Effector memory CD4-positive, alpha-beta T cell (primary cell): ENCODE data around the gene RNF145.

ENCODE experiments used
- DNase-seq, 3 donors: peaks; one replicate each; pipeline ENCODE4 v3.0.0-alpha.2; 2020
- H3K27ac ChIP-seq: 2 replicates; pipeline ENCODE4 v1.7.0; 2013; ENCODE audit warnings: mild to moderate bottlenecking, low read length, moderate library complexity; ENCODE audit not compliant: insufficient read depth, poor library complexity, severe bottlenecking
- H3K27me3 ChIP-seq: replicated peaks from 2 replicates; pipeline ENCODE4 v1.7.0; 2013; ENCODE audit warnings: mild to moderate bottlenecking, low read length; ENCODE audit not compliant: insufficient read depth, control insufficient read depth, poor library complexity, severe bottlenecking
- H3K36me3 ChIP-seq: 2 replicates; pipeline ENCODE4 v1.7.0; 2013; ENCODE audit warnings: mild to moderate bottlenecking, low read length, moderate library complexity; ENCODE audit not compliant: control insufficient read depth, insufficient read depth
- H3K4me1 ChIP-seq: 2 replicates; pipeline ENCODE4 v1.7.0; 2013; ENCODE audit warnings: low read length, mild to moderate bottlenecking; ENCODE audit not compliant: control insufficient read depth, insufficient read depth, poor library complexity, severe bottlenecking
- H3K4me3 ChIP-seq: 2 replicates; pipeline ENCODE4 v1.7.0; 2013; ENCODE audit warnings: low read length, low read depth, mild to moderate bottlenecking; ENCODE audit not compliant: insufficient read depth, poor library complexity, severe bottlenecking
- H3K9me3 ChIP-seq: 2 replicates; pipeline ENCODE4 v1.7.0; 2013; ENCODE audit warnings: mild to moderate bottlenecking, low read length, moderate library complexity; ENCODE audit not compliant: control insufficient read depth

RNF145 gene

DNA sequence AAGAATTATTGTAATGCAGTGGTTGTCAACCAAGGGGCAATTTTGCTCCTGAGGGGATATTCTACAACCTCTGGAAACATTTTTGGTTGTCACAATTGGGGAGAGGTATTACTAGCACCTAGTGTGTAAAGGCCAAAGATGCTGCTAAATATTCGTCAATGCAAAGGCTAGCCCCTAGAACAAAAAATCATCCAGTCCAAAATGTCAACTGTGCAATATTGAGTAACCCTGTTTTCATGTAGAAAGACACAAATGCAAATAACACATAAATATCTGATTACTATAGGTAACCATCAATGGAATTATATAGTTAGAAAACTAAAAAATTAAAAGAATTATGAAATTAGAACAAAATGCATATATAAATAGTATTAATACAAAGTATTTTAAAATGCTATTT, 26.1 kb downstream of the RNF145 start:
- no peak for DNase-seq
- Histone ChIP-seq H3K36me3 (no peaks in the 10 kb centered on the region), H3K4me1 (peaks cover 13% of the 10 kb centered on the region), H3K27ac (no peak overlapping the region), H3K4me3 (no peak overlapping the region), H3K9me3 (no peaks in the 10 kb centered on the region), H3K27me3 (no peaks in the 10 kb centered on the region)

DNA sequence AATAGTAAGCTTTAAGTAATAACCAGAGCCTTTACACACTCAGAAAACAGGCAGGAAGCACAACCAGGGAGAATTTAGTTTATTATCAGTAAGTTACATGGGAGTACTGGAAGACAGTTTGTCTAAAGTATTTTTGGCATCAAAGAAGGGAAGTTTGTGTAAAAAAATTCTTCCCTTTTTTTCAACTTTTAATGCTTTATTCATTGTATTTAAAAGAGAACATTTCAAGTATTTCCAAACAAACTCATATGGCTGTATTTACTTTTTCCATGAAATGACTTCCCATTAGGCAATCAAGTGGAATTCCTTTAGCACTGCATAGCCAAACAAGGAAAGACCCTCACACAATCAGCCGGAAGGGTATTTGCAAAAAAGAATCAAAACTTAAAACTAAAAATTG, 26.7 kb downstream of the RNF145 start:
- no peak for DNase-seq
- H3K27ac ChIP-seq = peak overlapping the region; percentile 9
- no peak overlapping the region for H3K4me3 ChIP-seq
- no peaks in the 10 kb centered on the region for H3K27me3 ChIP-seq
- H3K9me3 ChIP-seq = no peaks in the 10 kb centered on the region
- H3K36me3 ChIP-seq = no peaks in the 10 kb centered on the region
- peaks cover 13% of the 10 kb centered on the region for H3K4me1 ChIP-seq

- H3K27me3 ChIP-seq = no peaks in the 10 kb centered on the region
- no peaks in the 10 kb centered on the region for H3K36me3 ChIP-seq
- H3K27ac ChIP-seq = no peak overlapping the region
- H3K4me3 ChIP-seq = no peak overlapping the region
- no peak for DNase-seq
- peaks cover 13% of the 10 kb centered on the region for H3K4me1 ChIP-seq
- H3K9me3 ChIP-seq = no peaks in the 10 kb centered on the region
Measured at GRCh38 chr5:159181651-159182050, 27.7 kb downstream of the RNF145 start.

DNA sequence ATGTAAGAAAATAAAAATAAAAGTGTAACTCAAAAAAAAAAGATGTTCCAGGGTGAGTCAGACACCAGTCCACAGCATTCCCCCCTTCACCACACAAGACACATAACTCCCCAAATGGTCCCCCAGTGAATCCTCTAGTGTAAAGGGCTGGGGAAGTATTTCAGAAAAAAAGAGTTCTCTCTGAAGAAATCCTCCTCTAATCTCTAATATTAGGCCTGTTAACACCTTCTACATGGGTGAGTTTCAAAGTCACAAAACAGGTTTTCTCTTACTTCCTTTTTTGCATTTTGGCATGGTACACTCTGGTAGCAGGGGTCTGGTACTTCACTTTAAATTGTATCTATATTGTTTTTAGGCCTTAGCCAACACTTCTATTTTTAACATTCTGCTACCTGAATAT, 28.2 kb downstream of the RNF145 start:
- Histone ChIP-seq H3K36me3 (no peaks in the 10 kb centered on the region), H3K9me3 (no peaks in the 10 kb centered on the region), H3K27me3 (no peaks in the 10 kb centered on the region), H3K4me3 (no peak overlapping the region), H3K27ac (no peak overlapping the region), H3K4me1 (peaks cover 13% of the 10 kb centered on the region)
- DNase-seq = no peak

DNA sequence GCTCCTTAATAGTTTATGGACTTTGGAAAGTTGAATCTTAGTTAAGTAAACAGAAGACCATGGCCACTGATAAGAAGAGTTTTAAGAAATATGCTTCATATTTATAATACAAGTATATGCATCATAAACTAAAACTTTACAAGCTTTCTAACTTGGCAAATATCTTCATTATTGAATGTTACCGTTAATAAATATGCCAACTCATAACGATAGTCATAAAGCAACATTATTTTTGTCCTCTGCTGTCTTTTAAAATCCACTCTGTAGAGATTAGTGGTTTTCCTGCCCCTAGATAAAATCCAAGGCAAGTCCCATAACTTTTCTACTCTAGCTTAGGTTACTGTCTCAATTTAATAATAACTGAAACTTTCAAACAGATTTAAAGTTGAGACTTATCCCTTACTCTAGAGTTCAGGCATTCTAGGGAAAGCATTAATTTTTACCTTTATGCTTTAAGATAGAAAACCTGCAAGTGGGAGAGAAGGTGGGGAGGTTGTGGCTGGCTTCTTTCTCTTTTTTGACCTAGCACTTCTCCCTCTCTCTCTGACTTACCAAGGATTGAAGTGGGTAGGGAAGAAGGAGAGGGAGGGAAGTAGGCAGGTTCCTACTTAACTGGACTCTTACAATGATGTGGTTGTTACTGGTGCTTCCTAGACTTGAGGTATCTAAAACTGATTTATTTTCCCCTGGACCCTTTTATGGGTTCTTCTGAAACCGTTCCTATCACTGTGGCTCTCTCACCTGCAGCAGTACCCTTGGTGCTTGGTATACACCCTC, 29.6 kb downstream of the RNF145 start:
- Histone ChIP-seq H3K27me3 (no peaks in the 10 kb centered on the region), H3K9me3 (no peaks in the 10 kb centered on the region), H3K27ac (peak overlapping the region; percentile 57), H3K4me3 (no peak overlapping the region), H3K4me1 (peaks cover 13% of the 10 kb centered on the region), H3K36me3 (no peaks in the 10 kb centered on the region)
- DNase-seq = no peak

GRCh38 chr5:159178978-159179377, 30.4 kb downstream of the RNF145 start:
- Histone ChIP-seq H3K9me3 (no peaks in the 10 kb centered on the region), H3K36me3 (no peaks in the 10 kb centered on the region), H3K27ac (no peak overlapping the region), H3K27me3 (no peaks in the 10 kb centered on the region), H3K4me1 (peaks cover 13% of the 10 kb centered on the region), H3K4me3 (no peak overlapping the region)
- no peak for DNase-seq

DNA sequence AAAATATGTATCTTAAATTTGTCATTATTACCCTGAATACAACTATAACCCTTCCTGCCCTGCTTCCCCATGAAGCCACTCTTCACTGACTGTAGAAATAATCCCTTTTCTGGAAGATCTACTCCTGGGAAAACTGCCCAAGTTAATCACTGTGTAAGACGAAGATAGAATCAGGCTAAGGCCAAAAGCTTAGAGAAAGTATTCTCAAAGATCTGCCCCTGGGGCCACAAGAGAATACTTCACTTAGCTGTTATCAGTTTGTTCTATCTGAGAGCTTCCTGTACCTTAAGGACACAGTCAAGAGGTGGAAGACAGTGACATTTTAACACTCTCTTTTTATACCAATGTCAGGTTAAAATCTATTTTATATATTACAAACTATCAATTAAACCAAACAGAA, 33.8 kb downstream of the RNF145 start:
- Histone ChIP-seq H3K27me3 (no peaks in the 10 kb centered on the region), H3K36me3 (no peaks in the 10 kb centered on the region), H3K9me3 (no peaks in the 10 kb centered on the region), H3K4me3 (no peak overlapping the region), H3K4me1 (peaks cover 9% of the 10 kb centered on the region), H3K27ac (peak overlapping the region; percentile 6)
- no peak for DNase-seq

DNA sequence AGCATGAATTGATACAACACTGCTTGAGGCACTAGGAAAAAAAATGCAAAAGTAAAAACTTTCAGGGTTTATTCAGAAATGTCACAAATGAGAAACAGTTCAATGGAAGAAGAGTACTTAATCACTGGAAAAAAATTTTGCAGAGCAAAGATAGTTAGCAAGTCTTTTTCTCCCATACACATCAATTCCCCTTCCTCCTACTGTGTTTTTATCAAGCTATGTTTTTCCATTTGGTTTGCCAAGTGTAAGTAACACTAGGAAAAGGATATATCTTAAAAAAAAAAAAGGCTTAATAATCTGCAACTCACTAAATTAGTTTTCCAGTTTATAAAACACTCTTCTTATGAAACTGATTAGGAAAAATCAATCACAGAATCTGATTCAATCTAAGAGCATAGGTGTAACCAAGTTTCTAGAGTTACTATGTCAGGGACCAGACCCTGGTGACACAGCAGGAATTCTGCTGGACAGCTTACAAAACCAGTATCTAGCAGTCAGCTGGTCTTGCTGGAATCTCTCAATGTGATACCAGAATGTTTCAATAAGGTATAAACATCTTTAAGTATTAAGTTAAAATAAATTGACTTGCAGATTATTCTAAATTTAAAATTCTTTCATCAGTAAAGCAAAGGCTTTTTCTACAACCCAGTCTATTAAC, 34.7 kb downstream of the RNF145 start:
- no peaks in the 10 kb centered on the region for H3K27me3 ChIP-seq
- H3K4me1 ChIP-seq = peaks cover 2% of the 10 kb centered on the region
- no peaks in the 10 kb centered on the region for H3K9me3 ChIP-seq
- H3K36me3 ChIP-seq = peaks cover 1% of the 10 kb centered on the region
- no peak for DNase-seq
- H3K27ac ChIP-seq = no peak overlapping the region
- H3K4me3 ChIP-seq = no peak overlapping the region

GRCh38 chr5:159171274-159171673, 38.1 kb downstream of the RNF145 start:
- no peaks in the 10 kb centered on the region for H3K27me3 ChIP-seq
- no peaks in the 10 kb centered on the region for H3K9me3 ChIP-seq
- H3K4me3 ChIP-seq = no peak overlapping the region
- peaks cover 19% of the 10 kb centered on the region for H3K36me3 ChIP-seq
- no peak overlapping the region for H3K27ac ChIP-seq
- no peaks in the 10 kb centered on the region for H3K4me1 ChIP-seq
- no peak for DNase-seq

- H3K36me3 ChIP-seq = peaks cover 21% of the 10 kb centered on the region
- H3K27me3 ChIP-seq = no peaks in the 10 kb centered on the region
- H3K9me3 ChIP-seq = no peaks in the 10 kb centered on the region
- no peak for DNase-seq
- no peak overlapping the region for H3K27ac ChIP-seq
- no peak overlapping the region for H3K4me3 ChIP-seq
- no peaks in the 10 kb centered on the region for H3K4me1 ChIP-seq
Measured at GRCh38 chr5:159170021-159170420, 39.3 kb downstream of the RNF145 start.
